Bone marrow (tissue), 2 donors: ENCODE measurements around the gene UBE2C.
"Not testable (repeated sequence)": the region's sequence is repeated elsewhere in the genome, so short reads cannot be mapped to it uniquely, and the experiment has no call there.

Experiments
- DNase-seq, 2 donors: peaks; one replicate each; lab custom pipeline; 2025; lab: John Stamatoyannopoulos, UW

Gene UBE2C

GRCh38 chr20:45797955-45798354 is 14.5 kb upstream of the UBE2C start:
- not testable (repeated sequence) for DNase-seq

- peak; percentile 3 to 57 for DNase-seq
Observed at GRCh38 chr20:45798935-45799642, 13.4 kb upstream of the UBE2C start.

- no peak for DNase-seq
Observed at GRCh38 chr20:45801851-45802250, 10.6 kb upstream of the UBE2C start.

- no peak for DNase-seq
Observed at GRCh38 chr20:45810191-45810970, 2.1 kb upstream of the UBE2C start.

- no peak for DNase-seq
Observed at GRCh38 chr20:45813006-45813340, 529 bp downstream of the UBE2C start.

GRCh38 chr20:45813489-45813888 is 1.0 kb downstream of the UBE2C start:
- DNase-seq, result no peak

GRCh38 chr20:45814314-45814713 is 1.9 kb downstream of the UBE2C start:
- DNase-seq, result no peak

- DNase-seq, result no peak
Observed at GRCh38 chr20:45816951-45817350, 4.5 kb downstream of the UBE2C start.

- DNase-seq, result no peak
Observed at GRCh38 chr20:45817376-45818194, 5.1 kb downstream of the UBE2C start.

- no peak for DNase-seq
Observed at GRCh38 chr20:45818239-45818638, 5.8 kb downstream of the UBE2C start.

GRCh38 chr20:45819466-45819865 is 7.0 kb downstream of the UBE2C start:
- DNase-seq, result no peak

- DNase-seq, result no peak
Observed at GRCh38 chr20:45821947-45822346, 9.5 kb downstream of the UBE2C start.

- DNase-seq, result no peak
Observed at GRCh38 chr20:45822857-45823256, 10.4 kb downstream of the UBE2C start.

- DNase-seq, result no peak
Observed at GRCh38 chr20:45823949-45824835, 11.7 kb downstream of the UBE2C start.

- no peak for DNase-seq
Observed at GRCh38 chr20:45826381-45827019, 14.1 kb downstream of the UBE2C start.

GRCh38 chr20:45827030-45827652 is 14.7 kb downstream of the UBE2C start, which contains the start of gene TNNC2:
TNNC2 (minus strand) TSS chr20:45827312; CDS start chr20:45827248, 64 bp downstream.
- no peak for DNase-seq

- DNase-seq, result no peak
Observed at GRCh38 chr20:45827712-45828111, 15.3 kb downstream of the UBE2C start.

GRCh38 chr20:45828589-45828988 is 16.1 kb downstream of the UBE2C start:
- DNase-seq, result no peak

GRCh38 chr20:45829673-45830106 is 17.2 kb downstream of the UBE2C start:
- DNase-seq, result not testable (repeated sequence)

- DNase-seq, result no peak
Observed at GRCh38 chr20:45832619-45833018, 20.2 kb downstream of the UBE2C start.
